Testis (tissue), 2 donors: ENCODE data around the gene LRP2.

Experiments used
- POLR2A ChIP-seq: fragments of 450-650 bp; IDR thresholded peaks from one replicate; pipeline ENCODE4 v1.6.1; 2017; ENCODE audit warnings: antibody characterized with exemption, mild to moderate bottlenecking, moderate library complexity
- TF ChIP-seq, protein P1 (sequence below), 3 experiments: fragments of 450-650 bp in 2 of 3; fragments of 200-600 bp in 1 of 3; sonication (generic) in 1 of 3; IDR thresholded peaks; one replicate each; pipeline ENCODE4 v1.5.1; 2016 to 2019; ENCODE audit warnings: antibody characterized with exemption in 3 of 3, mild to moderate bottlenecking in 2 of 3, moderate library complexity in 1 of 3

DNA sequence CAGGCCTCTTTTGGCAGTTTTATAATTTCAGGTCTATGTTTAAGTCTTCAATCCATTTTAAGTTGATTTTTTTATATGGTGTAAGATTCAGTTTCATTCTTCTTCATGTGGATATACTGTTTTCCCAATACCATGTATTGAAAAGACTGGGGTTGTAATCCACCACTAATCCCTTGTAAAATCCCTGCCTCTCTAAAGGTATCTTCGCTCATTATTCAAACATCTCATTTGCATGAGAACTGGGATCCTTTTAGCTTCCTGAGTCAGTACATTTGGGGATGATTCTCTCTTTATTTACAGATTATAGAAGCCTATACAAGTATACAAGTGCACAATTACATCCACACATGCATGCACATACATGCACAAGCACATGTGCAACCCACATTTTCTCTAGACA lies 267.7 kb downstream of the LRP2 start:
- TF ChIP-seq, protein P1, sequence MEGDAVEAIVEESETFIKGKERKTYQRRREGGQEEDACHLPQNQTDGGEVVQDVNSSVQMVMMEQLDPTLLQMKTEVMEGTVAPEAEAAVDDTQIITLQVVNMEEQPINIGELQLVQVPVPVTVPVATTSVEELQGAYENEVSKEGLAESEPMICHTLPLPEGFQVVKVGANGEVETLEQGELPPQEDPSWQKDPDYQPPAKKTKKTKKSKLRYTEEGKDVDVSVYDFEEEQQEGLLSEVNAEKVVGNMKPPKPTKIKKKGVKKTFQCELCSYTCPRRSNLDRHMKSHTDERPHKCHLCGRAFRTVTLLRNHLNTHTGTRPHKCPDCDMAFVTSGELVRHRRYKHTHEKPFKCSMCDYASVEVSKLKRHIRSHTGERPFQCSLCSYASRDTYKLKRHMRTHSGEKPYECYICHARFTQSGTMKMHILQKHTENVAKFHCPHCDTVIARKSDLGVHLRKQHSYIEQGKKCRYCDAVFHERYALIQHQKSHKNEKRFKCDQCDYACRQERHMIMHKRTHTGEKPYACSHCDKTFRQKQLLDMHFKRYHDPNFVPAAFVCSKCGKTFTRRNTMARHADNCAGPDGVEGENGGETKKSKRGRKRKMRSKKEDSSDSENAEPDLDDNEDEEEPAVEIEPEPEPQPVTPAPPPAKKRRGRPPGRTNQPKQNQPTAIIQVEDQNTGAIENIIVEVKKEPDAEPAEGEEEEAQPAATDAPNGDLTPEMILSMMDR (IDR thresholded peaks at IDR 0.05) = no peak
- TF ChIP-seq POLR2A = no peak
